Measurements from ENCODE around the gene MSANTD2.

DNA sequence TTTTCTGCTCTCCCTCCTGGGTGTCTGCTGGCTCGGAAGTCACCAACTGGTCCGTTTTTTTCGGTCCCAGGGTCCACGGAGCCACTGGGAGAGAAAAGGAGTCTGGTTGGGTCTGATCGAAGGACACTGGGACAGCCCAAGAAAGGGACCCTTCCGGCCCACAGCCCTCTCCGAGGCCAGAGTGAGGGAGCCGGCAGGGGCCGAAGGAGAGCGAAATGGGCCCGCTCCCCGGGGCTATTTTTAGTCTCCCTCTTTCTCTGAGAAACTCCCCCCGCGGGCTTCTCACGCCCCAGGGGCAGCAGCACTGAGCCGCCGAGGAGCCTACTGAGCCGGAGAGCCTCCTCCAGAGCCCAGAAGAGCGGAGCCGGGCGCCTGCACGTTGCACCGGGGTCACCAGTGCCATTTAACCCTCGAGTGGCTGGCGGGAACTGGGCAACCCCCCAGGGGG lies 40.0 kb downstream of the MSANTD2 start:
- TF ChIP-seq, protein P1, sequence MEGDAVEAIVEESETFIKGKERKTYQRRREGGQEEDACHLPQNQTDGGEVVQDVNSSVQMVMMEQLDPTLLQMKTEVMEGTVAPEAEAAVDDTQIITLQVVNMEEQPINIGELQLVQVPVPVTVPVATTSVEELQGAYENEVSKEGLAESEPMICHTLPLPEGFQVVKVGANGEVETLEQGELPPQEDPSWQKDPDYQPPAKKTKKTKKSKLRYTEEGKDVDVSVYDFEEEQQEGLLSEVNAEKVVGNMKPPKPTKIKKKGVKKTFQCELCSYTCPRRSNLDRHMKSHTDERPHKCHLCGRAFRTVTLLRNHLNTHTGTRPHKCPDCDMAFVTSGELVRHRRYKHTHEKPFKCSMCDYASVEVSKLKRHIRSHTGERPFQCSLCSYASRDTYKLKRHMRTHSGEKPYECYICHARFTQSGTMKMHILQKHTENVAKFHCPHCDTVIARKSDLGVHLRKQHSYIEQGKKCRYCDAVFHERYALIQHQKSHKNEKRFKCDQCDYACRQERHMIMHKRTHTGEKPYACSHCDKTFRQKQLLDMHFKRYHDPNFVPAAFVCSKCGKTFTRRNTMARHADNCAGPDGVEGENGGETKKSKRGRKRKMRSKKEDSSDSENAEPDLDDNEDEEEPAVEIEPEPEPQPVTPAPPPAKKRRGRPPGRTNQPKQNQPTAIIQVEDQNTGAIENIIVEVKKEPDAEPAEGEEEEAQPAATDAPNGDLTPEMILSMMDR (IDR thresholded peaks at IDR 0.05) = no peak
- no peak for TF ChIP-seq POLR2A (IDR thresholded peaks at IDR 0.05)
- TF ChIP-seq EP300 (IDR thresholded peaks at IDR 0.05) = no peak
